GM12865 (cell line): ENCODE measurements around the gene PROCR.

Experiments used
- DNase-seq: peaks from one replicate; pipeline ENCODE4 v3.0.0; 2010; ENCODE audit warnings: low read depth
- H3K4me3 ChIP-seq: 2 replicates; pipeline ENCODE4 v1.5.1; 2011; ENCODE audit warnings: mild to moderate bottlenecking, low read depth, low read length, control low read depth
- CTCF ChIP-seq: IDR thresholded peaks from 2 replicates; pipeline ENCODE4 v1.5.1; 2011; ENCODE audit warnings: low read length, control low read depth, low read depth, inconsistent platforms; ENCODE audit not compliant: insufficient read depth; ENCODE audit errors: missing control alignments

PROCR gene

GRCh38 chr20:35206802-35207201 lies 34.9 kb downstream of the PROCR start:
- TF ChIP-seq CTCF = no peak
- no peak overlapping the region for H3K4me3 ChIP-seq
- DNase-seq = no peak

GRCh38 chr20:35207950-35208611 lies 36.2 kb downstream of the PROCR start:
- DNase-seq = peak; percentile 81
- H3K4me3 ChIP-seq = no peak overlapping the region
- peak; percentile 71 for TF ChIP-seq CTCF

- H3K4me3 ChIP-seq = no peak overlapping the region
- no peak for DNase-seq
These were observed 43.4 kb downstream of the PROCR start for GRCh38 chr20:35215066-35215956.

GRCh38 chr20:35216541-35216940 lies 44.7 kb downstream of the PROCR start:
- no peak for DNase-seq
- TF ChIP-seq CTCF = no peak
- no peak overlapping the region for H3K4me3 ChIP-seq

More at GRCh38 chr20:35215066-35215956, 43.4 kb downstream of the PROCR start:
- TF ChIP-seq CTCF = no peak

GRCh38 chr20:35223941-35224340 lies 52.1 kb downstream of the PROCR start:
- no peak overlapping the region for H3K4me3 ChIP-seq
- no peak for DNase-seq
- TF ChIP-seq CTCF = no peak

GRCh38 chr20:35224536-35224935 lies 52.7 kb downstream of the PROCR start:
- TF ChIP-seq CTCF = no peak
- DNase-seq = no peak
- H3K4me3 ChIP-seq = no peak overlapping the region
